SK-N-SH treated with all-trans-retinoic acid at 6 μM for 48 hours (cell line): ENCODE data around the gene GHDC.

Source experiments
- ARNTL ChIP-seq: fragments of 450-650 bp; formaldehyde crosslinking; IDR thresholded peaks from 2 replicates; pipeline ENCODE4 v1.5.0; 2020; ENCODE audit warnings: low read depth, mild to moderate bottlenecking, moderate library complexity, borderline replicate concordance
- CSDC2 ChIP-seq: fragments of 250-450 bp; sonication (Bioruptor Pico); IDR thresholded peaks from 2 replicates; pipeline ENCODE4 v1.5.0; 2020; ENCODE audit warnings: mild to moderate bottlenecking, moderate library complexity
- OSR1 ChIP-seq: fragments of 250-450 bp; sonication (Bioruptor Pico); IDR thresholded peaks from 2 replicates; pipeline ENCODE4 v1.8.0; 2022; ENCODE audit warnings: moderate library complexity, mild to moderate bottlenecking, inconsistent platforms
- RARB ChIP-seq: fragments of 250-450 bp; sonication (Bioruptor Pico); IDR thresholded peaks from 2 replicates; pipeline ENCODE4 v1.8.0; 2021; ENCODE audit warnings: mild to moderate bottlenecking, moderate library complexity
- TOX ChIP-seq: fragments of 250-450 bp; sonication (Bioruptor Pico); IDR thresholded peaks from 2 replicates; pipeline ENCODE4 v1.8.0; 2021; ENCODE audit warnings: mild to moderate bottlenecking, moderate library complexity, borderline replicate concordance
- ZFP30 ChIP-seq: fragments of 450-650 bp; formaldehyde crosslinking; IDR thresholded peaks from 2 replicates; pipeline ENCODE4 v1.5.0; 2022; ENCODE audit warnings: mild to moderate bottlenecking, moderate library complexity
- TF ChIP-seq, protein P1 (sequence below): fragments of 250-450 bp; sonication (Bioruptor Pico); IDR thresholded peaks from 2 replicates; pipeline ENCODE4 v1.8.0; 2020; ENCODE audit warnings: mild to moderate bottlenecking, moderate library complexity, borderline replicate concordance

- TF ChIP-seq RARB (CRISPR knock-in tag) (no peak), ARNTL (no peak), TOX (CRISPR knock-in tag) (no peak), OSR1 (CRISPR knock-in tag) (no peak), CSDC2 (CRISPR knock-in tag) (no peak), ZFP30 (no peak)
- TF ChIP-seq, protein P1, sequence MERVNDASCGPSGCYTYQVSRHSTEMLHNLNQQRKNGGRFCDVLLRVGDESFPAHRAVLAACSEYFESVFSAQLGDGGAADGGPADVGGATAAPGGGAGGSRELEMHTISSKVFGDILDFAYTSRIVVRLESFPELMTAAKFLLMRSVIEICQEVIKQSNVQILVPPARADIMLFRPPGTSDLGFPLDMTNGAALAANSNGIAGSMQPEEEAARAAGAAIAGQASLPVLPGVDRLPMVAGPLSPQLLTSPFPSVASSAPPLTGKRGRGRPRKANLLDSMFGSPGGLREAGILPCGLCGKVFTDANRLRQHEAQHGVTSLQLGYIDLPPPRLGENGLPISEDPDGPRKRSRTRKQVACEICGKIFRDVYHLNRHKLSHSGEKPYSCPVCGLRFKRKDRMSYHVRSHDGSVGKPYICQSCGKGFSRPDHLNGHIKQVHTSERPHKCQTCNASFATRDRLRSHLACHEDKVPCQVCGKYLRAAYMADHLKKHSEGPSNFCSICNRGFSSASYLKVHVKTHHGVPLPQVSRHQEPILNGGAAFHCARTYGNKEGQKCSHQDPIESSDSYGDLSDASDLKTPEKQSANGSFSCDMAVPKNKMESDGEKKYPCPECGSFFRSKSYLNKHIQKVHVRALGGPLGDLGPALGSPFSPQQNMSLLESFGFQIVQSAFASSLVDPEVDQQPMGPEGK, result no peak
These were observed 38.9 kb upstream of the GHDC start for GRCh38 chr17:42233156-42233555.
